ENCODE results near the gene ANKS1B.

GRCh38 chr12:99284161-99284560, 700.6 kb downstream of the ANKS1B start:
- TF ChIP-seq CTCF (IDR thresholded peaks at IDR 0.05) (no peak), POLR2A (IDR thresholded peaks at IDR 0.05) (no peak)
